SK-N-SH treated with all-trans-retinoic acid at 6 μM for 48 hours (cell line): Measurements from ENCODE around the gene CDIP1.
A peak's percentile ranks its signal among the peaks of the same experiment; 100 is the strongest.

Experiments
- ATAC-seq: fragments of 200-7000 bp; cut with Tn5 transposase; 3 replicates; pipeline ENCODE4 v1.9.1; 2020; ENCODE audit warnings: mild to moderate bottlenecking, moderate library complexity
- ARNTL ChIP-seq: fragments of 450-650 bp; formaldehyde crosslinking; IDR thresholded peaks from 2 replicates; pipeline ENCODE4 v1.5.0; 2020; ENCODE audit warnings: low read depth, mild to moderate bottlenecking, moderate library complexity, borderline replicate concordance
- BACH2 ChIP-seq: fragments of 250-450 bp; sonication (Bioruptor Pico); IDR thresholded peaks from 2 replicates; pipeline ENCODE4 v1.9.0; 2021; ENCODE audit warnings: mild to moderate bottlenecking, borderline replicate concordance
- CREB5 ChIP-seq: fragments of 250-450 bp; sonication (Bioruptor Pico); IDR thresholded peaks from 2 replicates; pipeline ENCODE4 v1.5.1; 2020; ENCODE audit warnings: low read depth, mild to moderate bottlenecking, moderate library complexity
- CSDC2 ChIP-seq: fragments of 250-450 bp; sonication (Bioruptor Pico); IDR thresholded peaks from 2 replicates; pipeline ENCODE4 v1.5.0; 2020; ENCODE audit warnings: mild to moderate bottlenecking, moderate library complexity
- CSRNP3 ChIP-seq: fragments of 250-450 bp; sonication (Bioruptor Pico); IDR thresholded peaks from 2 replicates; pipeline ENCODE4 v1.5.1; 2021; ENCODE audit warnings: mild to moderate bottlenecking, moderate library complexity
- ESRRG ChIP-seq: fragments of 250-450 bp; sonication (Bioruptor Pico); IDR thresholded peaks from 2 replicates; pipeline ENCODE4 v1.6.1; 2021; ENCODE audit warnings: mild to moderate bottlenecking
- GLIS3 ChIP-seq: fragments of 250-450 bp; sonication (Bioruptor Pico); IDR thresholded peaks from 2 replicates; pipeline ENCODE4 v1.5.0; 2020; ENCODE audit warnings: mild to moderate bottlenecking, moderate library complexity
- OSR1 ChIP-seq: fragments of 250-450 bp; sonication (Bioruptor Pico); IDR thresholded peaks from 2 replicates; pipeline ENCODE4 v1.8.0; 2022; ENCODE audit warnings: moderate library complexity, mild to moderate bottlenecking, inconsistent platforms
- PATZ1 ChIP-seq: fragments of 250-450 bp; sonication (Bioruptor Pico); IDR thresholded peaks from 2 replicates; pipeline ENCODE4 v1.8.0; 2020; ENCODE audit warnings: mild to moderate bottlenecking, moderate library complexity, borderline replicate concordance
- POU6F1 ChIP-seq: fragments of 250-450 bp; sonication (Bioruptor Pico); IDR thresholded peaks from 2 replicates; pipeline ENCODE4 v1.8.0; 2021; ENCODE audit warnings: low read depth, mild to moderate bottlenecking, moderate library complexity, borderline replicate concordance
- PPARA ChIP-seq: fragments of 250-450 bp; sonication (Bioruptor Pico); IDR thresholded peaks from 2 replicates; pipeline ENCODE4 v1.5.0; 2020; ENCODE audit warnings: mild to moderate bottlenecking, borderline replicate concordance
- RARB ChIP-seq: fragments of 250-450 bp; sonication (Bioruptor Pico); IDR thresholded peaks from 2 replicates; pipeline ENCODE4 v1.8.0; 2021; ENCODE audit warnings: mild to moderate bottlenecking, moderate library complexity
- SNAI2 ChIP-seq: fragments of 250-450 bp; sonication (Bioruptor Pico); IDR thresholded peaks from 2 replicates; pipeline ENCODE4 v1.5.0; 2020; ENCODE audit warnings: mild to moderate bottlenecking, moderate library complexity
- TCF4 ChIP-seq: fragments of 250-450 bp; sonication (Bioruptor Pico); IDR thresholded peaks from 2 replicates; pipeline ENCODE4 v1.8.0; 2021; ENCODE audit warnings: mild to moderate bottlenecking, moderate library complexity, borderline replicate concordance
- TOX ChIP-seq: fragments of 250-450 bp; sonication (Bioruptor Pico); IDR thresholded peaks from 2 replicates; pipeline ENCODE4 v1.8.0; 2021; ENCODE audit warnings: mild to moderate bottlenecking, moderate library complexity, borderline replicate concordance
- TSHZ2 ChIP-seq: fragments of 250-450 bp; sonication (Bioruptor Pico); IDR thresholded peaks from 2 replicates; pipeline ENCODE4 v1.5.0; 2020; ENCODE audit warnings: mild to moderate bottlenecking, moderate library complexity
- ZFP3 ChIP-seq: fragments of 250-450 bp; sonication (Bioruptor Pico); IDR thresholded peaks from 2 replicates; pipeline ENCODE4 v1.5.0; 2020; ENCODE audit warnings: mild to moderate bottlenecking, moderate library complexity
- ZFP30 ChIP-seq: fragments of 450-650 bp; formaldehyde crosslinking; IDR thresholded peaks from 2 replicates; pipeline ENCODE4 v1.5.0; 2022; ENCODE audit warnings: mild to moderate bottlenecking, moderate library complexity
- ZNF565 ChIP-seq: fragments of 450-650 bp; formaldehyde crosslinking; conservative IDR thresholded peaks from 2 replicates; pipeline ENCODE4 v1.5.0; 2020; ENCODE audit warnings: low read depth, mild to moderate bottlenecking, moderate library complexity
- ZNF70 ChIP-seq: fragments of 450-650 bp; formaldehyde crosslinking; IDR thresholded peaks from 2 replicates; pipeline ENCODE4 v1.5.0; 2020; ENCODE audit warnings: mild to moderate bottlenecking, moderate library complexity
- ZNF8 ChIP-seq: fragments of 450-650 bp; formaldehyde crosslinking; IDR thresholded peaks from 2 replicates; pipeline ENCODE4 v1.5.0; 2020; ENCODE audit warnings: mild to moderate bottlenecking, moderate library complexity

The CDIP1 gene

GRCh38 chr16:4538350-4539235 lies at the start of gene CDIP1:
CDIP1 (minus strand) TSS chr16:4538773; CDS start chr16:4514130, 24,643 bp downstream.
- TF ChIP-seq CSRNP3 (no peak), ARNTL (no peak), POU6F1 (CRISPR knock-in tag) (0 out of 2 replicates have a peak, but pooled peaks have one; percentile 52), ZNF70 (CRISPR knock-in tag) (no peak), PATZ1 (CRISPR knock-in tag) (peak; percentile 62), ESRRG (no peak), OSR1 (CRISPR knock-in tag) (peak; percentile 46; the same call in 1 of the 2 replicates), CREB5 (CRISPR knock-in tag) (peak; percentile 51; the same call in 1 of the 2 replicates), TOX (CRISPR knock-in tag) (0 out of 2 replicates have a peak, but pooled peaks have one; percentile 37), ZFP3 (CRISPR knock-in tag) (peak; percentile 87), BACH2 (CRISPR knock-in tag) (peak; percentile 71; the same call in 1 of the 2 replicates), ZNF565 (CRISPR knock-in tag) (0 out of 2 replicates have a peak, but pooled peaks have one; percentile 80), RARB (no peak), ZNF8 (CRISPR knock-in tag) (no peak), GLIS3 (CRISPR knock-in tag) (no peak), TSHZ2 (peak; percentile 87), ZFP30 (CRISPR knock-in tag) (no peak), TCF4 (CRISPR knock-in tag) (0 out of 2 replicates have a peak, but pooled peaks have one; percentile 19), CSDC2 (peak; percentile 92), SNAI2 (CRISPR knock-in tag) (peak; percentile 94), PPARA (CRISPR knock-in tag) (no peak)

GRCh38 chr16:4586291-4586690 lies 47.7 kb upstream of the CDIP1 start:
- ATAC-seq = no peak

More at GRCh38 chr16:4538350-4539235, at the start of gene CDIP1:
- ATAC-seq = peak; percentile 94

More at GRCh38 chr16:4586291-4586690, 47.7 kb upstream of the CDIP1 start:
- TF ChIP-seq BACH2 (CRISPR knock-in tag) = no peak
